ENCODE measurements around the gene PLXND1. TPM values are rescaled to one million over a fixed set of nuclear protein-coding genes. Genes with fewer than 3 reads are reported as not detected.

PLXND1 gene
- polyA plus RNA-seq, 2 donors: 15.8 to 18.7 TPM

DNA sequence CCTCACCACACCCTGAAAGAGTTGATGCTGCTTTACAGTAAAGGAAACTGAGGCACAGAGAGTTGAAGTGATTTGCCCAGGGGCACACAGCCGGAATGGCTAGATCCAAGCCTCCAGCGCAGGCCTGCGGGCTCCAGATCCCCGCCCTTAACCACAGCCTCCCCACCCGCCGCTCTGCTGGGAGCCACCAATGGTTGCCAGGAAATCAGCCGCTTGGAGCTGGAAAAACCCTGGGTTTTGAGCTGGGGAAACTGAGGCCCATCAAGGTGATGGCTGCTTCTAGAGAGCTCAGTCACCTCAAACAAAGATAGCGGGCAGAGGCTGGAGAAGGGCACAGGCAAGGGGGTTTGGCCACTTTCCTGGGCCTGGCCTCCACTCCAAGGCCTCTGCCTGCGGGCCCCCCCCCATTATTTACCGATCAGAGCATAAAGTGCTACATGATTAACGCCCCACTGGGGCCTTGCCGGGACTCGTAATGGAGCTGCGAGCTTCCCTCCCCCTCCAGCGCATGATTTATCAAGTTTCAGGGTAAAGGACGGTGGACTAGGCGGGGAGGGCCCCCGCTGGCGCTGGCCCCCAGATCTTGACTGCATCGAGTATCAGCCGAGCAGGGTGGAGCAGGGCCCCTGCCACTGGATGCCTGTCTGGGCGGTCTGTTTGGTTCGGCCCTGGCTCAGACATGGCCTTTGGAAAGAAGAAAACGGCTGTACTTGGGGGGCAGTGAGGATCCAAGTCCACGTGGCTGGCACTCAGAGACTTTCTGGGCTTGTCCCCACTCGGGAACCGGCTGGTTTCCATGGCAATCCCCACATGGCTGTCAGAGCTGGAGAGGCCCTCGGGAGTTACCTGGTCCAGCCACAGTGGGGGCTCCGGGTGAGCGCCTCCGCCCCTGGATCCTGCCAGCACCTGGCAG, 9.1 kb downstream of the PLXND1 start:
- 34 to 43% methylated on average over 31 of the region's 31 CpGs for WGBS, 2 donors
- Histone ChIP-seq H3K9me3 (ENCODE audit: control insufficient read depth in 2 of 2, insufficient read depth in 1 of 2, low read depth in 1 of 2, low read length in 1 of 2) (no peaks in the 10 kb centered on the region), H3K27me3 (ENCODE audit: control insufficient read depth in 1 of 2, insufficient read depth in 2 of 2, low read length in 2 of 2) (no peaks in the 10 kb centered on the region), H3K4me3 (ENCODE audit: low read depth in 1 of 2, low read length in 2 of 2) (no peak overlapping the region), H3K36me3 (ENCODE audit: control insufficient read depth in 2 of 2, insufficient read depth in 2 of 2, low read length in 1 of 2) (no peaks in the 10 kb centered on the region), H3K4me1 (ENCODE audit: control insufficient read depth in 2 of 2, insufficient read depth in 2 of 2, low read length in 1 of 2) (peaks cover 14 to 16% of the 10 kb centered on the region in 2 donors), H3K27ac (ENCODE audit: low read depth in 2 of 2, low read length in 1 of 2) (peak overlapping the region; percentile 71 to 82)

DNA sequence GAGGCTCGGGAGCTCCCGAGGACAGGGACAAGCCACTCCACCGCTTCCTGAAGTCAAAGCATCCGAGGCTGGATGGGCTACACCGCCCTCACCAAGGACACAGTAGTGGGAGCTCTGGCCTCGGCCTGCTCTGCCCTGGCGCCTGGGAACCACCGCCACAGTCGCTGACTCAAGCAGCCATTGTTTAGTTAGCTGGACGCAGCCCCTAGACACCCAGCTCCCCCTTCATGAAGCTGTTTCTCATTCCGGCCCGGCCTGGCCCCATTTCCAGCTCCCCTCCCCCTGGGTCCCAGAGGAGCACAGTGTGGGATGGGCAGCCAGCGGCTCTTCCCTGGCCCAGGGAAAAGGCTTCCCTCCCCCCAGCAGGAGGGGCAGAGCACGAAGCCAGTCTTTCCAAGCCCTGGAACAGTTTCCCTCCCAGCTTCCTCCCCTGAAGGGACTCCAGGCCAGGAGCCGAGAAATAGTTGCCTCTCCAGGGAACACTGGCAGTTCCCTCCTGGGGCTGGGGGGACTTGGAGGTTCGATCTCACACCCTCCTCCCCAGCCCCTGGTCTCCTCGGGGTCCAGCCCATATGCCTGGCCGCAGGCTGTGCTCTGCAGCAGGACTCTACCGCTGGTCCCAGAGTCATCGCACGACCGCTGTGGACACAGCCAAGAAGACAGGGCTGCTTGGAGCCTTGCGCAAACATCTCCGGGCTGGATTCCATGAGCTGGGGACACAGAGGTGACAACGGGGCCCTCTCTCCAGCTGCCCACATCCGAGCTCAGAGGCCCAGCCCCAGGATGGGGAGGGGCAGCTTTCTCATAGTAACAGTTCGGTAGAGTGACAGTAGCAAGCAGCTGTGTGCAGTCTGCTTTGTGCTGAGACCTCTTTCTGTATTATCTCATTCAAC, 10.0 kb downstream of the PLXND1 start:
- peak overlapping the region; percentile 71 to 82 for H3K27ac ChIP-seq (ENCODE audit: low read depth in 2 of 2, low read length in 1 of 2)
- H3K4me3 ChIP-seq (ENCODE audit: low read depth in 1 of 2, low read length in 2 of 2): no peak overlapping the region
- H3K4me1 ChIP-seq (ENCODE audit: control insufficient read depth in 2 of 2, insufficient read depth in 2 of 2, low read length in 1 of 2): peaks cover 11 to 19% of the 10 kb centered on the region in 2 donors
- H3K9me3 ChIP-seq (ENCODE audit: control insufficient read depth in 2 of 2, insufficient read depth in 1 of 2, low read depth in 1 of 2, low read length in 1 of 2): no peaks in the 10 kb centered on the region
- 47 to 54% methylated on average over 27 of the region's 27 CpGs for WGBS, 2 donors
- no peaks in the 10 kb centered on the region for H3K36me3 ChIP-seq (ENCODE audit: control insufficient read depth in 2 of 2, insufficient read depth in 2 of 2, low read length in 1 of 2)
- H3K27me3 ChIP-seq (ENCODE audit: control insufficient read depth in 1 of 2, insufficient read depth in 2 of 2, low read length in 2 of 2): no peaks in the 10 kb centered on the region

DNA sequence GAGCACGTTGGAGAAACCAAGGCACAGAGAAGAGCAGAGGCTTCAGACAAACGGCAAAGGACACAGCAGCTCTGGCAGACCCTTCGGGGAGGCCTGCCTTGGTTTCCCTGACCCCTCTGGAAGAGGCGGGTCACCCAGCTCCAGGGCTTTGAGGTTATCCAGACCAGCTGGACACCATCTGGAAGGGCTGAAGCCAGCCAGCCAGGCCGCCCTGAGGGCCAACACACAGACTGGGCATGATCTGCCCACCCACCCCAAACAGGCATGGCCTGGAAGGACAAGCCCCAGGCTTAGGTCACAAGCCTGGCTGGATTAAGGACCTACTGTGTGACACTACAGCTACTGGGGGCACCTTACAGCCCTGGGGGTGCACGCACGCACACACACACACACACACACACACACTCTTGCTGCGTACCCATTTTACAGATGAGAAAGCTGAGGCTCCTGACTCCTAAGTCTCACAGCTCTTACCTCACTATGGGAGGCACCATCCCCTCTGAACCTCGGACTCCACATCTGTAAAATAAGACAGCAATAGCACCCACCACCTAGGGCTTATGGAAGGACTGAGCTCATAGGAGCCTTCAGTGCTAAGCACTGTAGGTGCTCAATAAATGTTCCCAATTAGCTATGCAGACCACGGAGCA, 10.8 kb downstream of the PLXND1 start:
- WGBS, 2 donors: 62 to 70% methylated on average over 9 to 10 of the region's 10 CpGs
- Histone ChIP-seq H3K27me3 (ENCODE audit: control insufficient read depth in 1 of 2, insufficient read depth in 2 of 2, low read length in 2 of 2) (no peaks in the 10 kb centered on the region), H3K4me3 (ENCODE audit: low read depth in 1 of 2, low read length in 2 of 2) (no peak overlapping the region), H3K9me3 (ENCODE audit: control insufficient read depth in 2 of 2, insufficient read depth in 1 of 2, low read depth in 1 of 2, low read length in 1 of 2) (no peaks in the 10 kb centered on the region), H3K27ac (ENCODE audit: low read depth in 2 of 2, low read length in 1 of 2) (peak overlapping the region; percentile 59 to 82), H3K4me1 (ENCODE audit: control insufficient read depth in 2 of 2, insufficient read depth in 2 of 2, low read length in 1 of 2) (peaks cover 11 to 19% of the 10 kb centered on the region in 2 donors), H3K36me3 (ENCODE audit: control insufficient read depth in 2 of 2, insufficient read depth in 2 of 2, low read length in 1 of 2) (no peaks in the 10 kb centered on the region)

DNA sequence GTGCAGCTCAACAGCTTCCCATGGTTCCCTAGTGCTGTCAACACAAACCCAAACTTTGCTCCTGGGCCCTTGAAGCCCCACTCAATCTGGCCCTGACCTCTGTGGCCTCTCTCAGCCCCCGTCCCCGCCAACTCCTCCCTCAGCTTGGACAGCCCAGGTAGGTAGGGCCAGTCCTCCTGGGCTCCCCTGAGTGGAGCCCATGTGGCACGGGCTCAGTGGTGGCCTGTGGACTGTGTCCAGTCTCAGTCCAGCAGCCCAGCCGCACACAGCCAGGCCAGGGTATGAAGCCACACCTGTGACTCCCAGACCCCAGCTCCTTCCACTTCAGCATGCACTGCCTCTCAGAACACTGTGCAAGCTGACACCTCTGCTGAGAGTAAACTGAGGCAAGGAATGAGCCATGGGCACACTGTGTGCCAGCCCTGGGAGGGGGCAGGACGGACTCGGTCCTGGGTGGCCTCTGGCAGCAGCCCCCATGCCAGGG, 11.5 kb downstream of the PLXND1 start:
- H3K4me1 ChIP-seq (ENCODE audit: control insufficient read depth in 2 of 2, insufficient read depth in 2 of 2, low read length in 1 of 2): peaks cover 8 to 19% of the 10 kb centered on the region in 2 donors
- 84 to 90% methylated on average over 6 of the region's 6 CpGs for WGBS, 2 donors

DNA sequence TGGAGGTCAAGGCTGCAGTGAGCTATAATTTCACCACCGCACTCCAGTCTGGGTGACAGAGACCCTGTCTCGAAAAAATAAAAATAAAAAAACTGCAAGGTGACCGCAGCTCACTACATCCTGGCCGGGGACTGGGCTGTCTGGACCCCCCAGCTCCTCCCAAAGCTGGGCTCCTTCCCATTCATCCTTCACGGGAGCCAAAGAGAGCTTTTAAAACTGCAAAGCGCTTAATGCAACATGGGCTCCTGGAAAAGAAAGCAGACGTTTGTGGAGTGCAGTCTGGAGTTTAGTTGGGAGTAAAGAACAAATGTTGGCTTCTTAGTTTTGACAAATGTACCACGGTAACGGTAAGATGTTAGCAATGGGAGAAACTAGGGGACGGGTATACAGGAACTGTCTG, 12.1 kb downstream of the PLXND1 start:
- Histone ChIP-seq H3K27ac (ENCODE audit: low read depth in 2 of 2, low read length in 1 of 2) (no peak overlapping the region), H3K9me3 (ENCODE audit: control insufficient read depth in 2 of 2, insufficient read depth in 1 of 2, low read depth in 1 of 2, low read length in 1 of 2) (no peaks in the 10 kb centered on the region), H3K36me3 (ENCODE audit: control insufficient read depth in 2 of 2, insufficient read depth in 2 of 2, low read length in 1 of 2) (no peaks in the 10 kb centered on the region), H3K4me3 (ENCODE audit: low read depth in 1 of 2, low read length in 2 of 2) (no peak overlapping the region), H3K27me3 (ENCODE audit: control insufficient read depth in 1 of 2, insufficient read depth in 2 of 2, low read length in 2 of 2) (no peaks in the 10 kb centered on the region), H3K4me1 (ENCODE audit: control insufficient read depth in 2 of 2, insufficient read depth in 2 of 2, low read length in 1 of 2) (peaks cover 5 to 19% of the 10 kb centered on the region in 2 donors)
- 64 to 71% methylated on average over 10 of the region's 10 CpGs for WGBS, 2 donors

More for the DNA sequence above, 11.5 kb downstream of the PLXND1 start:
- no peaks in the 10 kb centered on the region for H3K27me3 ChIP-seq (ENCODE audit: control insufficient read depth in 1 of 2, insufficient read depth in 2 of 2, low read length in 2 of 2)
- H3K9me3 ChIP-seq (ENCODE audit: control insufficient read depth in 2 of 2, insufficient read depth in 1 of 2, low read depth in 1 of 2, low read length in 1 of 2): no peaks in the 10 kb centered on the region
- no peaks in the 10 kb centered on the region for H3K36me3 ChIP-seq (ENCODE audit: control insufficient read depth in 2 of 2, insufficient read depth in 2 of 2, low read length in 1 of 2)
- H3K27ac ChIP-seq (ENCODE audit: low read depth in 2 of 2, low read length in 1 of 2): peak overlapping the region; percentile 59 to 67
- H3K4me3 ChIP-seq (ENCODE audit: low read depth in 1 of 2, low read length in 2 of 2): no peak overlapping the region

DNA sequence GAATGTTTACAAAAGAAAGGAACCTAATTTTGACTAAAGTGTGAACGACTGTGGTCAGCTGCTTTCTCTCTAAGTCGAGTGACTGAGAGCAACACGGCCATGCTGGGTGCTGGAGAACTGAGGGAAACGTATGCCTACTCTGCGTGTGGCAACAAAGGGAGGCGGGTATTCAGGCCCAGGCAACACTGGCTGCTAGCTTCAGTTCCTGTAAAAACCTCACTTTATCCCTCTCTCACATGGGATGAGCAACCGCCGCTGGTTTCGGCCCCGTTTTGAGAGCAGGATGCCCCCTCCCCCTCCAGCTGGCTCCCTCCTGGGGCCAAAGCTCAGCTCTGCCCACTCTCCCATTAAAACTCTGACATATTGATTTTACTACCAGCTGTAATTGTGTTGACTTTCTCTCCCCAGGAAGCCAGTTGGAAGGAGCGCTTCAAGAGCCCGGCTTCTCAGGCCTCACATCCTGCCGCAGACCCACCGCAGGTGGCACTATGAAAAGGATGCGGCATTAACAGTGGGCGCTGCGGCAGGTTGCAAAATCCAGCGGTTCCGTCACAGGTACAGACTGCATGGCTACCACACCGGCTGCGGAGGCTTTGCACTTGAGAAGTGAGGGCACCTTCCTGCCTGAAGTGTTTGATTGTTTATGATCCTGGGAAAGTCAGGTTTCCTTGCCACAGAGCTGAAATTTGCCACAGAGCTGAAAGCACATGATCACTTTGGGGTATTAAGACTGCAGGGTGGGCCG, 12.7 kb downstream of the PLXND1 start:
- Histone ChIP-seq H3K9me3 (ENCODE audit: control insufficient read depth in 2 of 2, insufficient read depth in 1 of 2, low read depth in 1 of 2, low read length in 1 of 2) (no peaks in the 10 kb centered on the region), H3K27me3 (ENCODE audit: control insufficient read depth in 1 of 2, insufficient read depth in 2 of 2, low read length in 2 of 2) (no peaks in the 10 kb centered on the region), H3K4me1 (ENCODE audit: control insufficient read depth in 2 of 2, insufficient read depth in 2 of 2, low read length in 1 of 2) (peaks cover 5 to 19% of the 10 kb centered on the region in 2 donors), H3K4me3 (ENCODE audit: low read depth in 1 of 2, low read length in 2 of 2) (no peak overlapping the region), H3K36me3 (ENCODE audit: control insufficient read depth in 2 of 2, insufficient read depth in 2 of 2, low read length in 1 of 2) (no peaks in the 10 kb centered on the region), H3K27ac (ENCODE audit: low read depth in 2 of 2, low read length in 1 of 2) (peak overlapping the region; percentile 68 to 78)
- 61 to 64% methylated on average over 22 of the region's 22 CpGs for WGBS, 2 donors

DNA sequence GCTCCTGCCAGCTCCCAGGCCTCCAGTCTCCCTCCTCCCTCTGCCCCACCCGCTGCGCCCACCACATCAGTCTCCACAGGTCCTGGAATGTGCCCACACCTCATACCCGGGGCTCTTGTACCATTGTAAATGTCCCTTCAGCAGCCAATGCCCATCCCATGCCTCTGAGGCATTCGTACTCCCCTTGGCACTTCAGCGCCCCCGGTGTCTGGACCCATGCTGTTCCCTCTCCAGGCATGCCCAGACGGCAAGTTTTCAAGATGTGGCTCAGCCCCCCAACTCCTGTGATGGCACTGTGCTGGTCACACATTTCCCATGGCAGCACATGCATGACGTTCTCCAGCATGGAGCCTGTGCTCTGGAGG, 13.3 kb downstream of the PLXND1 start:
- H3K4me1 ChIP-seq (ENCODE audit: control insufficient read depth in 2 of 2, insufficient read depth in 2 of 2, low read length in 1 of 2): peaks cover 5 to 19% of the 10 kb centered on the region in 2 donors

DNA sequence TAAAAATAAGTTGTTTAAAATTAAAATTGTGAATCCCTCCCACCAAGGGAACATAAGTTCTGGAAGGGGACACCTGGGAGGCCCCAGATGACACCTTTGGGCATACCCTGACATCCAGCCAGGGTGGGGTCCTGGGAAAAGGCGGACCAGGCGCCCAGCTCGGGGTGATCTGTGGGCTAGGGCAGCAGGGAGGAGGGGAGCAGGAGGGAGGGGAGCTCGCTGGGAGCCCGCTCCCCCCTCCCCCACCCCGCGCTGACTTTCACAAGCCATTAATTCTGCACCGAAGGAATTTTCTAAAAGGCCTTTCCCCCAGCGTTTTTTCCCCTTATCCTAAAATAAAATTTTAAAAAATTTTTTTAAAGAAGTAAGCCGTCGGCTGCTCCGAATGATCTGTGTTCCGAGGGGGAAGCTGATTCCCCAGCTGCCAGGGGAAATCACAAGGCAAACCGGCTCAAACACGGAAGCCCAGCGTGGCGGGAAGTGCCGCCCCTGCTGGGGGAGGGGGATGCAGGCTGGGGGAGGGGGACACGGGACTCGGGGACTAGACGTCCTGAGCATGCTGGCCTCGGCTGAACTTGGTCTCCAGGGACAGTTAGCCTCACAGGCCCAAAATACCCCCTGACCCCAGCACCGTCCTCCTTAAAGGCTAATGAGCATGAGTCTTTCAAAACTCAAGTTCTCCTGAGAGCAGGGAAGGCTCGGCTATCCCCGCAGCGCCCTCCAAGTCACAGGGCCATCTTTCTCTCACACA, 13.9 kb downstream of the PLXND1 start:
- Histone ChIP-seq H3K36me3 (ENCODE audit: control insufficient read depth in 2 of 2, insufficient read depth in 2 of 2, low read length in 1 of 2) (no peaks in the 10 kb centered on the region), H3K27me3 (ENCODE audit: control insufficient read depth in 1 of 2, insufficient read depth in 2 of 2, low read length in 2 of 2) (no peaks in the 10 kb centered on the region), H3K9me3 (ENCODE audit: control insufficient read depth in 2 of 2, insufficient read depth in 1 of 2, low read depth in 1 of 2, low read length in 1 of 2) (no peaks in the 10 kb centered on the region), H3K27ac (ENCODE audit: low read depth in 2 of 2, low read length in 1 of 2) (peak overlapping the region; percentile 69 to 78), H3K4me1 (ENCODE audit: control insufficient read depth in 2 of 2, insufficient read depth in 2 of 2, low read length in 1 of 2) (peaks cover 0 to 13% of the 10 kb centered on the region in 2 donors), H3K4me3 (ENCODE audit: low read depth in 1 of 2, low read length in 2 of 2) (no peak overlapping the region)
- 35 to 43% methylated on average over 26 of the region's 26 CpGs for WGBS, 2 donors

More for the DNA sequence above, 13.3 kb downstream of the PLXND1 start:
- H3K9me3 ChIP-seq (ENCODE audit: control insufficient read depth in 2 of 2, insufficient read depth in 1 of 2, low read depth in 1 of 2, low read length in 1 of 2): no peaks in the 10 kb centered on the region
- H3K27ac ChIP-seq (ENCODE audit: low read depth in 2 of 2, low read length in 1 of 2): peak overlapping the region; percentile 68 to 78
- H3K4me3 ChIP-seq (ENCODE audit: low read depth in 1 of 2, low read length in 2 of 2): no peak overlapping the region
- H3K36me3 ChIP-seq (ENCODE audit: control insufficient read depth in 2 of 2, insufficient read depth in 2 of 2, low read length in 1 of 2): no peaks in the 10 kb centered on the region
- no peaks in the 10 kb centered on the region for H3K27me3 ChIP-seq (ENCODE audit: control insufficient read depth in 1 of 2, insufficient read depth in 2 of 2, low read length in 2 of 2)
- 54 to 65% methylated on average over 6 to 8 of the region's 8 CpGs for WGBS, 2 donors

Data from esophagus (tissue), 2 donors.